IPS-20b (cell line): ENCODE results near the gene RNFT2.

ENCODE experiments used
- H3K27ac ChIP-seq: one replicate; pipeline ENCODE4 v1.5.1; 2013; ENCODE audit warnings: low read length
- H3K27me3 ChIP-seq: 2 replicates; pipeline ENCODE4 v1.6.1; 2013; ENCODE audit warnings: mild to moderate bottlenecking, low read length, inconsistent platforms; ENCODE audit not compliant: insufficient read depth
- H3K36me3 ChIP-seq: 2 replicates; pipeline ENCODE4 v1.6.1; 2013; ENCODE audit warnings: low read depth, mild to moderate bottlenecking, inconsistent platforms, low read length, moderate library complexity; ENCODE audit not compliant: insufficient read depth
- H3K4me1 ChIP-seq: 2 replicates; pipeline ENCODE4 v1.6.1; 2013; ENCODE audit warnings: mild to moderate bottlenecking, control low read depth, inconsistent platforms, low read length, moderate library complexity; ENCODE audit not compliant: insufficient read depth
- H3K4me3 ChIP-seq: 2 replicates; pipeline ENCODE4 v1.5.1; 2013; ENCODE audit warnings: mild to moderate bottlenecking, low read length, inconsistent platforms
- H3K9ac ChIP-seq: 2 replicates; pipeline ENCODE4 v1.6.1; 2013; ENCODE audit warnings: low read depth, mild to moderate bottlenecking, inconsistent platforms, low read length, moderate library complexity
- H3K9me3 ChIP-seq: 2 replicates; pipeline ENCODE4 v1.6.1; 2013; ENCODE audit warnings: mild to moderate bottlenecking, low read depth, low read length, inconsistent platforms; ENCODE audit not compliant: insufficient read depth

RNFT2 gene

GRCh38 chr12:116901612-116902011 is 163.5 kb downstream of the RNFT2 start:
- Histone ChIP-seq H3K4me1 (no peaks in the 10 kb centered on the region; the same call in 1 of the 2 replicates), H3K9me3 (no peaks in the 10 kb centered on the region), H3K27me3 (peaks cover 15% of the 10 kb centered on the region; the same call in 1 of the 2 replicates), H3K36me3 (no peaks in the 10 kb centered on the region), H3K27ac (no peak overlapping the region), H3K4me3 (no peak overlapping the region), H3K9ac (no peak overlapping the region)
